ENCODE results near the gene HRCT1.
"Not testable (repeated sequence)": the region's sequence is repeated elsewhere in the genome, so short reads cannot be mapped to it uniquely, and the experiment has no call there.

HRCT1 gene

DNA sequence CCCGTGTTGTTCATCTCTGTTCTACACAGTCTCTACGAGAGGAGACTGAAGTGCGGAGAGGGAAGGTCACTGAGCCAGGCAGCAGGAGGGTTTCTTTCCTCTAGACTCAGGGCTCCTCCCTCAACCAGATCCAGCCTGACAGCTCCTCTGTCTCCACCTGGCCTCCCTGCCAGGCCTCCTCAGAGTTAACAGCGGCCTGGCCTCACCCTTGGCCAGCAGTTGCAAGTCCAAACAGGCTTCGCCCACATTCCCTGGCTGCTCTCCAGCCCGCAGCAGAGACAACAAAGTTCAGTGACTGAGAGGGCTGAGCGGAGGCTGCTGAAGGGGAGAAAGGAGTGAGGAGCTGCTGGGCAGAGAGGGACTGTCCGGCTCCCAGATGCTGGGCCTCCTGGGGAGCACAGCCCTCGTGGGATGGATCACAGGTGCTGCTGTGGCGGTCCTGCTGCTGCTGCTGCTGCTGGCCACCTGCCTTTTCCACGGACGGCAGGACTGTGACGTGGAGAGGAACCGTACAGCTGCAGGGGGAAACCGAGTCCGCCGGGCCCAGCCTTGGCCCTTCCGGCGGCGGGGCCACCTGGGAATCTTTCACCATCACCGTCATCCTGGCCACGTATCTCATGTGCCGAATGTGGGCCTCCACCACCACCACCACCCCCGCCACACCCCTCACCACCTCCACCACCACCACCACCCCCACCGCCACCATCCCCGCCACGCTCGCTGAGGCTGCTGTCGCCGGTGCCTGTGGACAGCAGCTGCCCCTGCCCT, at the start of gene HRCT1:
Gene HRCT1, plus strand, starts transcription at position 291 of the 768 bp plus-strand sequence. Its CDS starts 86 bp downstream, at position 377.
- DNase-seq (ENCODE audit: low read depth): no peak

DNA sequence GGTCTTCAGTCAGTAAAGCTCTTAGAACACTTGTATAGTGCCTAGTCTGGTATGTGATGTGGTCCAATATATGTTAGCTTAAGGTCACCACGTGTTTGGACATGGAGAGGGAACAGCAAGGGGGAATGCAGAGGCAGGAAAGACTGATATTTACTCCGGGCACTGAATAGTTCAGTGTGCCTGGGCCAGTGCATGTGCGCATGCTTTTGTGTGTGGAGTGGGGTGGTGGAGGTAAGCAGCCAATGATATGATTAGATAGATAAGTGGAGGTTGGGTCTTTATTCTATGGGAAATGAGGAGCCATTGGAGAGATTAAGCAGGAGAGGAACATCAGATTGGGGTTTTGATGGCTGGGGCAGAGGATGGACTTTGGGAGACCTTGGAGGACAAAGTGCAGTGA, 49.8 kb upstream of the HRCT1 start:
- no peak for DNase-seq (ENCODE audit: low read depth)

GRCh38 chr9:35856882-35857281, 49.1 kb upstream of the HRCT1 start:
- DNase-seq (ENCODE audit: low read depth): no peak

- DNase-seq (ENCODE audit: low read depth): no peak
Observed at GRCh38 chr9:35858458-35858857, 47.5 kb upstream of the HRCT1 start.

GRCh38 chr9:35859310-35859989, 46.6 kb upstream of the HRCT1 start:
- no peak for DNase-seq (ENCODE audit: low read depth)

GRCh38 chr9:35859990-35860339, 46.0 kb upstream of the HRCT1 start:
- DNase-seq (ENCODE audit: low read depth): no peak

- no peak for DNase-seq (ENCODE audit: low read depth)
Observed at GRCh38 chr9:35861161-35861897, 44.7 kb upstream of the HRCT1 start.

- DNase-seq (ENCODE audit: low read depth): no peak
Observed at GRCh38 chr9:35862328-35862727, 43.7 kb upstream of the HRCT1 start.

GRCh38 chr9:35863583-35863982, 42.4 kb upstream of the HRCT1 start:
- no peak for DNase-seq (ENCODE audit: low read depth)

DNA sequence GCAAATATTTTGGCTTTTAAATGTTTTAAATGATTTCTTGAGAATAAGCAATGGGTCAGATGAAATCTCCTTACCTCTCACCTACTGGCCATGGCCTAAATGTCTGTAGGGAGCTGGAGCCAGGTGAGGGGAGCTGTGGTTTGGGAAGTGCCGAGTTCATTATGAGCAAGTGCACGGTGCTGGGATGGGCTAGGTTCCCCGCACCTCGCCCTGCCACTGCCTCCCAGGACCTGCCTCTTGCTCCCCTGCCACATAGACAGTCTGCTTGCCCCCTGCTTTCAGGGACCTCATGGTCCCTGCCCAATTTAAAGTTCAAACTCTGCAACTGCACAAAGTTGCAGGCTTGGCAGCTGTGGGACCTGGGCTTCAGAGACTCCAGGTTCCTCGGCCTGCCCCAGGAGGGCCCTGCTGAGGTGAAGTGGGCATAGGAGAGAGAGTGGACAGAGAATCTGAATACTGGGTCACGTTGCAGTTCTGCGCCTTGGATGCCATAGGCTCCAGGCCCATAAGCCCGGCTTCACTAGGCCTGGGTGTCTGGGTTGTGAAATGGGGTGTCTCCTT, 41.2 kb upstream of the HRCT1 start:
- no peak for DNase-seq (ENCODE audit: low read depth)

DNA sequence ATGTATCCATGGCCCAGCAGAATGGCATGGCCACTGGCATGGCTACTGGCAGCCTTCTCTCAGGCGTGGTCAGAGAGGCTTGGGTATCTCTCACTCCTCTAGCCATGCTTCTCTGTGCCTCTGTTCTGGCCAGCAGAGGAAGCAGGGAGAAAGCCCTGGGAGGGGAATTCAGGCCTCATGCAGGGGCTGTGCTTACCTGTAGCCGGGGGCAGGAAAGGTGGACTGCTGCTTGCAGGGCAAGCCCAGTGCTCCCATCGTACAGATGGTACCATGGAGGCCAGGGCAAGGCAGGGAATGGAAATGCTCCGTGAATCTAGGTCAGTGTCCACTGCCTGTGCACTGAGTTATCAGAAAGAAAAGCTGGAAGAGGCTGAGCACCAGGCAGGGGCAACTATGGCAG, 38.5 kb upstream of the HRCT1 start:
- DNase-seq (ENCODE audit: low read depth): no peak

GRCh38 chr9:35868933-35869332, 37.1 kb upstream of the HRCT1 start:
- DNase-seq (ENCODE audit: low read depth): no peak

GRCh38 chr9:35869621-35870216, 36.3 kb upstream of the HRCT1 start:
- no peak for DNase-seq (ENCODE audit: low read depth)

DNA sequence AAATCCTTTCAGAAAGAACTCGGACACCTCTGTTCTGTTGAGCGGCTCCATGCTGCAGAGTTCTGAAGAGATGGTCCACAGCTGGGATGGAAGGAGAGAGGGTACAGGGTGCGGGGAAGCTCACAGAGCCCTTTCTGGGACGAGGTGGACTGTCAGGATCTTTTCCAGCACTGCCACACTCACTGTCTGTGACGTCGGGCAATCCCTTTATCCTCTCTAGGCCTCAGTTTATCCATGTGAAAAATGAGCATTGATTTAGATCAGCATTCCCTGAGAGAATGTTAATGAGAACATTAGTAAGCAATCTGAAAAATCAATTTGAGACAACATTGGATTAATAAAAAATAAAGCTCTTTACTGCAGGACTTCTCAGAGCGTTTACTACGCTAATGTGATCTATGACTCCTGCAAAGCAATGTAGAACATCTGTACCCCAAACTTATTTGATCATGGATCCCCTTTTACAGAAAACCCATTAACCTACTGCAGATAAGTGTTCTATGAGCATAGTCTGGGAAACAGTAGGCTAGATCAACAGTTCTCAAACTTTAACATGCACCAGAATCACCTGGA, 35.6 kb upstream of the HRCT1 start, which contains the start of gene OR13J1:
Gene OR13J1, minus strand, starts transcription at position 51 of the 573 bp plus-strand sequence. Its CDS starts 0 bp downstream, at position 51.
- no peak for DNase-seq (ENCODE audit: low read depth)

- no peak for DNase-seq (ENCODE audit: low read depth)
Observed at GRCh38 chr9:35871545-35871944, 34.5 kb upstream of the HRCT1 start.

DNA sequence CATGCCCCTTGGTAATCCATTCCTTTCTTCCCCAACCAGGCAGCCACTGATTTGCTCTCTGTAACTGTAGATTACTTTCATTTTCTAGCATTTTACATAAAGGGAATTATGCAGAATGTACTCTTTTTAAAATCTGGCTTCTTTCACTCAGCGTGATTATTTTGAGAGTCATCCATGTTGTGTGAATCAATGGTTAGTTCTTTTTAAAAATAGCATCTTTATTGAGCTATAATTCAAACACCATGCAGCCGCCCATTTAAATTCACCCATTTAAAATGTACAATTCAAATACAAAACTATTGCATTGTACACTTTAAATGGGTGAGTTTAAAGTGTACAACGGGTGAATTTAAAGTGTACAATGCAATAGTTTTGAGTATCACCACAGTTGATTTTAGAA, 33.5 kb upstream of the HRCT1 start:
- DNase-seq (ENCODE audit: low read depth): no peak

DNA sequence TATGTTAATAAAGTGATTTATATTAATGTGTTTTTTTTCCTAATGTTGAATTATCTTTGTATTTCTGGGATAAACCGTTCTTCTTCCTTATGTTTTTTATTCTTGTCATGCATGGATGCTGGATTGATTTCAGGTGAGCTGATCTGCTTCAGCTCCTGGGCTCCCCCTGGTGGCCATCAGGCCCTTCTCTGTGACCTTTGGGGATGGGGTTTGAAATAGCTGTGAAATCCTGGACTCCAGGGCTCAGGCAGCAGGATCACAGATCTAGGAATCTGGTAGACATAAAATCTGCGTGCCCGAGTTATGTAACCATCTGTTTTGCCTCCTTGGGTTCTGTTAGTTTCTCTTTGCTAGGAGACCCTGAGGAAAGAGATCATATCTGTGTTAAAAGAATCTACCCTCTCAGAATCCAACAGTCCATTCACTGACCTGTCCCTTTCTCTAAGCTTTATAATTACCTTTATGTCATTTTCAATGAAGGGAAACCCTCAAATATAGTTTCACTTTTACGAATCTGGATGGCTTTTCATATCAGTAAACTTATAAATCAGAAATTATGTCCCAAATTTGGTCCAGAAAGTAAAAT, 23.6 kb upstream of the HRCT1 start:
- DNase-seq (ENCODE audit: low read depth): peak; percentile 64

DNA sequence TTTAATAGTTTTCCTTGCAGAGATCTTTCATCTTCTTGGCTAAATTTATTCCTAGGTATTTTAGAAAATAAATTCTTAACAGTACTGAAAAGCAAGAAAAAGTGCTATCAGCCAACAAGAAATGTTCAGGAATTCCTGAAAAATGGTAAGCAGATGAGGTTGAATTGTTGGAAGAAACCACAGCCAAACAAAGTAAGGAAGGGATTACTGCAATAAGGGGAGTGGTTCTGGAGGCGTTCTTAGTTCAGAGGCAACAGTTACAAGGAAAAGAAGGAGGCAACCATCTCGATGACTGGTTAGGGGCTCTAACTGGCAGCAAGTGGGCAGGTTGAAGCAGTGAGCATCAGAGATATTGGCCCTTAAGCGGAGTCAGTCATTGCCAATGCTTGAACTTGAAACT, 23.0 kb upstream of the HRCT1 start:
- DNase-seq (ENCODE audit: low read depth): no peak

DNA sequence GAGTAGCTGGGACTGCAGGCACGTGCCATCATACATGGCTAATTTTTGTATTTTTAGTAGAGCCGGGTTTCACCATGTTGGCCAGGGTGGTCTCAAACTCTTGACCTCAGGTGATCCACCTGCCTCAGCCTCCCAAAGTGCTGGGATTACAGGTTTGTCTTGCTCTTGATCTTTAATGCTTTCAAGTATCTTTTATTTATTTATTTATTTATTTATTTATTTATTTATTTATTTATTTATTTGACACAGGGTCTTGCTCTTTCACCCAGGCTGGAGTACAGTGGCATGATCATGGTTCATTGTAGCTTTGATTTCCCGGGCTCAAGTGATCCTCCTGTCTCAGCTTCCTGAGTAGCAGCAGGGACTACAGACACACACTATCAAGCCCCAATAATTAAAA, 21.1 kb upstream of the HRCT1 start:
- not testable (repeated sequence) for DNase-seq (ENCODE audit: low read depth)

- no peak for DNase-seq (ENCODE audit: low read depth)
Observed at GRCh38 chr9:35891646-35892045, 14.4 kb upstream of the HRCT1 start.

- no peak for DNase-seq (ENCODE audit: low read depth)
Observed at GRCh38 chr9:35892051-35892450, 14.0 kb upstream of the HRCT1 start.
